MM.1S (cell line): ENCODE measurements around the gene FBXO44.

Experiments used
- DNase-seq: peaks from one replicate; pipeline ENCODE4 v3.0.0-alpha.2; 2015
- H2AFZ ChIP-seq: fragments of 300-600 bp; sonication (generic); 2 replicates; pipeline ENCODE4 v1.6.0; 2016; ENCODE audit warnings: antibody characterized with exemption, low read length
- H3F3A ChIP-seq: fragments of 300-600 bp; sonication (generic); 2 replicates; pipeline ENCODE4 v1.6.1; 2016; ENCODE audit warnings: mild to moderate bottlenecking, antibody characterized with exemption, low read length, moderate library complexity, mixed read lengths; ENCODE audit not compliant: insufficient read depth
- H3K27ac ChIP-seq: fragments of 300-600 bp; sonication (generic); 2 replicates; pipeline ENCODE4 v1.5.1; 2016; ENCODE audit warnings: mild to moderate bottlenecking, low read length
- H3K27me3 ChIP-seq: fragments of 300-600 bp; sonication (generic); replicated peaks from 2 replicates; pipeline ENCODE4 v1.6.0; 2016; ENCODE audit warnings: low read length; ENCODE audit not compliant: insufficient read depth
- H3K36me3 ChIP-seq: fragments of 300-600 bp; sonication (generic); replicated peaks from 2 replicates; pipeline ENCODE4 v1.6.1; 2016; ENCODE audit warnings: mild to moderate bottlenecking, low read length, mixed read lengths; ENCODE audit not compliant: insufficient read depth
- H3K4me1 ChIP-seq: fragments of 300-600 bp; sonication (generic); 2 replicates; pipeline ENCODE4 v1.6.1; 2016; ENCODE audit warnings: low read length, mixed read lengths
- H3K4me2 ChIP-seq: fragments of 300-600 bp; sonication (generic); 2 replicates; pipeline ENCODE4 v1.6.0; 2016; ENCODE audit warnings: low read depth, low read length
- H3K4me3 ChIP-seq: fragments of 300-600 bp; sonication (generic); 2 replicates; pipeline ENCODE4 v1.5.1; 2016; ENCODE audit warnings: low read length, mixed read lengths
- H3K79me2 ChIP-seq: fragments of 300-600 bp; sonication (generic); 2 replicates; pipeline ENCODE4 v1.6.1; 2016; ENCODE audit warnings: mixed run types, low read length, mixed read lengths
- H3K9ac ChIP-seq: fragments of 300-600 bp; sonication (generic); 2 replicates; pipeline ENCODE4 v1.6.1; 2016; ENCODE audit warnings: low read length, mixed read lengths
- H3K9me2 ChIP-seq: fragments of 300-600 bp; sonication (generic); replicated peaks from 2 replicates; pipeline ENCODE4 v1.6.1; 2016; ENCODE audit warnings: mild to moderate bottlenecking, low read length, mixed read lengths; ENCODE audit not compliant: insufficient read depth
- H3K9me3 ChIP-seq: fragments of 300-600 bp; sonication (generic); replicated peaks from 2 replicates; pipeline ENCODE4 v1.6.1; 2016; ENCODE audit warnings: mild to moderate bottlenecking, low read length, mixed read lengths; ENCODE audit not compliant: insufficient read depth
- H4K20me1 ChIP-seq: fragments of 300-600 bp; sonication (generic); 2 replicates; pipeline ENCODE4 v1.6.1; 2016; ENCODE audit warnings: mild to moderate bottlenecking, low read length, moderate library complexity, mixed read lengths; ENCODE audit not compliant: insufficient read depth
- CTCF ChIP-seq: fragments of 300-600 bp; sonication (generic); IDR thresholded peaks from 2 replicates; pipeline ENCODE4 v1.5.1; 2016; ENCODE audit warnings: antibody characterized with exemption, low read length, mixed read lengths
- EZH2 ChIP-seq: fragments of 300-600 bp; sonication (generic); optimal IDR thresholded peaks from 2 replicates; pipeline ENCODE3; 2017; ENCODE audit warnings: low read depth, mild to moderate bottlenecking, antibody characterized with exemption, low read length, mixed read lengths
- EZH2phosphoT487 ChIP-seq: fragments of 300-600 bp; sonication (generic); IDR thresholded peaks from 2 replicates; pipeline ENCODE4 v1.6.1; 2018; ENCODE audit warnings: antibody characterized with exemption, low read length

The FBXO44 gene

GRCh38 chr1:11674488-11674887 lies 19.8 kb downstream of the FBXO44 start:
- Histone ChIP-seq H3K27me3 (no peaks in the 10 kb centered on the region), H4K20me1 (no peaks in the 10 kb centered on the region), H3K27ac (no peak overlapping the region), H3F3A (no peaks in the 10 kb centered on the region), H3K79me2 (no peaks in the 10 kb centered on the region), H3K9me3 (no peaks in the 10 kb centered on the region), H2AFZ (no peak overlapping the region), H3K9me2 (no peaks in the 10 kb centered on the region), H3K4me3 (no peak overlapping the region), H3K36me3 (no peaks in the 10 kb centered on the region), H3K4me2 (no peak overlapping the region), H3K4me1 (no peaks in the 10 kb centered on the region), H3K9ac (no peak overlapping the region)
- DNase-seq = no peak
- no peak for TF ChIP-seq EZH2phosphoT487

GRCh38 chr1:11675325-11675724 lies 20.6 kb downstream of the FBXO44 start:
- Histone ChIP-seq H3K4me2 (no peak overlapping the region), H3K27me3 (no peaks in the 10 kb centered on the region), H3K27ac (no peak overlapping the region), H4K20me1 (no peaks in the 10 kb centered on the region), H3K4me1 (no peaks in the 10 kb centered on the region), H3K9ac (no peak overlapping the region), H3K9me2 (no peaks in the 10 kb centered on the region), H3K4me3 (no peak overlapping the region), H3K9me3 (no peaks in the 10 kb centered on the region), H3F3A (no peaks in the 10 kb centered on the region), H3K79me2 (peaks cover 3% of the 10 kb centered on the region), H2AFZ (no peak overlapping the region), H3K36me3 (no peaks in the 10 kb centered on the region)
- TF ChIP-seq EZH2 (no peak), EZH2phosphoT487 (no peak), CTCF (no peak)
- no peak for DNase-seq

- DNase-seq = no peak
- Histone ChIP-seq H3K4me2 (no peak overlapping the region), H3K36me3 (no peaks in the 10 kb centered on the region), H3F3A (peaks cover 4% of the 10 kb centered on the region), H3K4me1 (no peaks in the 10 kb centered on the region), H3K27ac (no peak overlapping the region), H3K79me2 (peaks cover 7% of the 10 kb centered on the region), H4K20me1 (no peaks in the 10 kb centered on the region), H3K9ac (no peak overlapping the region), H3K9me2 (no peaks in the 10 kb centered on the region), H2AFZ (no peak overlapping the region), H3K27me3 (no peaks in the 10 kb centered on the region), H3K4me3 (no peak overlapping the region), H3K9me3 (no peaks in the 10 kb centered on the region)
- no peak for TF ChIP-seq CTCF
- TF ChIP-seq EZH2 = no peak
- TF ChIP-seq EZH2phosphoT487 = no peak
These were observed 21.9 kb downstream of the FBXO44 start for GRCh38 chr1:11676386-11677103.

GRCh38 chr1:11678442-11678841 lies 23.8 kb downstream of the FBXO44 start:
- TF ChIP-seq EZH2 = no peak
- no peak for TF ChIP-seq EZH2phosphoT487
- TF ChIP-seq CTCF = no peak
- Histone ChIP-seq H3F3A (peaks cover 9% of the 10 kb centered on the region), H3K36me3 (no peaks in the 10 kb centered on the region)

More at GRCh38 chr1:11678442-11678841, 23.8 kb downstream of the FBXO44 start:
- no peak overlapping the region for H3K27ac ChIP-seq
- H3K9me3 ChIP-seq = no peaks in the 10 kb centered on the region
- no peak overlapping the region for H3K9ac ChIP-seq
- H3K4me2 ChIP-seq = no peak overlapping the region
- DNase-seq = no peak
- no peaks in the 10 kb centered on the region for H3K4me1 ChIP-seq
- H3K27me3 ChIP-seq = peaks cover 15% of the 10 kb centered on the region; the same call in 1 of the 2 replicates
- no peaks in the 10 kb centered on the region for H3K9me2 ChIP-seq
- no peaks in the 10 kb centered on the region for H4K20me1 ChIP-seq
- H2AFZ ChIP-seq = no peak overlapping the region
- peaks cover 7% of the 10 kb centered on the region for H3K79me2 ChIP-seq
- H3K4me3 ChIP-seq = no peak overlapping the region
